HG02678 (cell line): ENCODE data around the gene OSBP2.

Experiments
- ATAC-seq: cut with Tn5 transposase; IDR thresholded peaks from one replicate; pipeline ENCODE4 v1.9.1; 2021; ENCODE audit warnings: mild to moderate bottlenecking, moderate library complexity; ENCODE audit not compliant: unreplicated experiment

Gene OSBP2

GRCh38 chr22:30923168-30923900 is 228.7 kb downstream of the OSBP2 start:
- ATAC-seq, result no peak

GRCh38 chr22:30925667-30926066 is 231.0 kb downstream of the OSBP2 start:
- no peak for ATAC-seq

- ATAC-seq, result no peak
Measured at GRCh38 chr22:30926706-30927105, 232.0 kb downstream of the OSBP2 start.

- ATAC-seq, result no peak
Measured at GRCh38 chr22:30927806-30928205, 233.1 kb downstream of the OSBP2 start.

GRCh38 chr22:30928401-30928800 is 233.7 kb downstream of the OSBP2 start:
- no peak for ATAC-seq

GRCh38 chr22:30930228-30930627 is 235.6 kb downstream of the OSBP2 start:
- no peak for ATAC-seq

- ATAC-seq, result no peak
Measured at GRCh38 chr22:30931541-30932300, 237.0 kb downstream of the OSBP2 start.

- ATAC-seq, result no peak
Measured at GRCh38 chr22:30932661-30933060, 238.0 kb downstream of the OSBP2 start.

- no peak for ATAC-seq
Measured at GRCh38 chr22:30933457-30933856, 238.8 kb downstream of the OSBP2 start.

- no peak for ATAC-seq
Measured at GRCh38 chr22:30934053-30934452, 239.4 kb downstream of the OSBP2 start.

- no peak for ATAC-seq
Measured at GRCh38 chr22:30940685-30941362, 246.2 kb downstream of the OSBP2 start.

GRCh38 chr22:30941363-30941740 is 246.7 kb downstream of the OSBP2 start:
- ATAC-seq, result no peak

GRCh38 chr22:30943368-30943767 is 248.7 kb downstream of the OSBP2 start:
- ATAC-seq, result no peak

GRCh38 chr22:30944986-30945385 is 250.3 kb downstream of the OSBP2 start:
- no peak for ATAC-seq

GRCh38 chr22:30945653-30946052 is 251.0 kb downstream of the OSBP2 start:
- no peak for ATAC-seq

GRCh38 chr22:30946354-30946753 is 251.7 kb downstream of the OSBP2 start:
- ATAC-seq, result no peak

GRCh38 chr22:30947173-30947815 is 252.6 kb downstream of the OSBP2 start:
- ATAC-seq, result no peak

GRCh38 chr22:30947816-30948454 is 253.3 kb downstream of the OSBP2 start:
- ATAC-seq, result no peak

- no peak for ATAC-seq
Measured at GRCh38 chr22:30948930-30949342, 254.3 kb downstream of the OSBP2 start.

GRCh38 chr22:30949934-30950660 is 255.4 kb downstream of the OSBP2 start:
- no peak for ATAC-seq
